EL (cell line): Measurements from ENCODE around the gene SEMA4D.
A peak's percentile ranks its signal among the peaks of the same experiment; 100 is the strongest.

Source experiments
- DNase-seq: peaks from one replicate; pipeline ENCODE4 v3.0.0-alpha.2; 2016

Gene SEMA4D, protein sequence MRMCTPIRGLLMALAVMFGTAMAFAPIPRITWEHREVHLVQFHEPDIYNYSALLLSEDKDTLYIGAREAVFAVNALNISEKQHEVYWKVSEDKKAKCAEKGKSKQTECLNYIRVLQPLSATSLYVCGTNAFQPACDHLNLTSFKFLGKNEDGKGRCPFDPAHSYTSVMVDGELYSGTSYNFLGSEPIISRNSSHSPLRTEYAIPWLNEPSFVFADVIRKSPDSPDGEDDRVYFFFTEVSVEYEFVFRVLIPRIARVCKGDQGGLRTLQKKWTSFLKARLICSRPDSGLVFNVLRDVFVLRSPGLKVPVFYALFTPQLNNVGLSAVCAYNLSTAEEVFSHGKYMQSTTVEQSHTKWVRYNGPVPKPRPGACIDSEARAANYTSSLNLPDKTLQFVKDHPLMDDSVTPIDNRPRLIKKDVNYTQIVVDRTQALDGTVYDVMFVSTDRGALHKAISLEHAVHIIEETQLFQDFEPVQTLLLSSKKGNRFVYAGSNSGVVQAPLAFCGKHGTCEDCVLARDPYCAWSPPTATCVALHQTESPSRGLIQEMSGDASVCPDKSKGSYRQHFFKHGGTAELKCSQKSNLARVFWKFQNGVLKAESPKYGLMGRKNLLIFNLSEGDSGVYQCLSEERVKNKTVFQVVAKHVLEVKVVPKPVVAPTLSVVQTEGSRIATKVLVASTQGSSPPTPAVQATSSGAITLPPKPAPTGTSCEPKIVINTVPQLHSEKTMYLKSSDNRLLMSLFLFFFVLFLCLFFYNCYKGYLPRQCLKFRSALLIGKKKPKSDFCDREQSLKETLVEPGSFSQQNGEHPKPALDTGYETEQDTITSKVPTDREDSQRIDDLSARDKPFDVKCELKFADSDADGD

DNA sequence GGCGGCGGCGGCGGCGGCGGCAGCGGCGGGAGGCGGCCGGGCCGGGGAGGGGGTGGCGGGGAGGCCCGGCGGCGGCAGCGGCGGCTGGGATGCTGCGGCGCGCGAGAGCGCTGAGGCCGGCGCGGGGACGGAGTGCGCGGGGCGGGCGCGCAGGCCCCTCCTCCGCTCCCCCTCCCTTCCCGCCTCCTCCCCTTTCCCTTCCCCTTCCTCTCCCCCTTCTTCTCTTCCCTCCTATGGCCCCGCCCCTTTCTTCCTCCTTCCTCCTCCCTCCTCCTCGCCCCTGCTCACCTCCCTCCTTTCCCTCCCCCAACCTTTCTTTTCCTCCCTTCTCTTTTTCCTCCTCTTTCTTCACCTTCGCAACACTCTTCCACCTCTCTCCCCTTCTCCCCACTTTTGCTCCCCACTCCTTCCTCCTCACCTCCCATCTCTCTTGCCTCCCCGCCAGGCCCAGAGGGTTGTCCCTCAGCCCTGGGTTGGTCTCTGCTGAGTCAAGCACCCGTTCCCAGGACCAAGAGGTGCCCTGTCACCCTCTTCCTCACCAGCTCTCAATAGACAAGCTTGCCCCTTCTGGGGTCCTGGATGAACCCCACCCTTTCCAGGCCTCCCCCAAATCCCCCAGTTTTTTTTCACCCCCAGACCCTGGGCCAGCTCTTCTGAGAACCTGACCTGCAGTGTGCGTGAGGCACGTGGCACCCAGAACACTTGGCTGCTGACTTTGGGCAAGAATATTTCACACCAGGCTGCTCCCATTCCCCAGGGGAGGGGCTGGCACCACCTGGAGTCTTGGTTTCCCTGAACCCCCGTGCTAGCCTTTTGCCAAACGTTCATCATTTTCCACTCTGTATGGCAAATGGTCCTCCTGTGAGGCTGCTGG is at the start of gene SEMA4D:
Gene SEMA4D (minus strand): TSS at position 136 of the 874 bp plus-strand sequence. CDS start 92,657 bp downstream, outside the sequence.
- peak; percentile 64 for DNase-seq

DNA sequence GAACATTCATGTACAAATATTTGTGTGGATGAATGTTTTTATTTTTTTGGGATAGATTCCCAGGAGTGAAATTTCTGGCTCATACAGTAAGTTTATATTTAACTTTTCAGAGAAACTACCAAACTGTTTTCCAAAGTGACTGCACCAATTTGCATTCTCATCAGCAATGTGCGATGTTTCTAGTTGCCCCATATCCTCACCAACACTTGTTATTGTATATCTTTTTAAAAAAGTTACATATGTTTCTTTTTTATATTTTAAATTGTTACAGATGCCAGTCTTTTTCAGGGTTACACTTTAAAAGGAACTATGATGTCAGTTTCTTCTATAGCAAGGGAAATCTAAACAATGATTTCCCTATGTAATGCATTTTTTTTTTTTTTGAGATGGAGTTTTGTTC is 49.1 kb upstream of the SEMA4D start:
- no peak for DNase-seq

DNA sequence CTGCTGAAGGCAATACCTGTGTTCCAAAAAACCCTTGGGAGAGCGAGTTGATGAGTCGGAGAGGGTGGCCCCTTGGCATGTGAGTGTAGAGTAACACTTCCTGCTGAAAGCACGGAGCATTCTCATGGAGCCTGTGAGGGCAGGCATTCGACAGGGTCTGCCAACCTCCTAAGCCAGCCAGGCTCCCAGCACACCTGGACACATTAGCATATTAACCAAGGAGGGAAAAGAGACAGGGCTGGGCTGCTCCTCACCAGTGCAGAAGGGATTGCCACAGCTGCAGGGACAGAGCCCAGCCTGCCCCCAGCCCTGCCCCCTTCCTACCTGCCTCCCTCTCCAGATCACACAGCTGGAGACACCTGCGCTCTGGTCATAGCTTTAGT is 46.4 kb upstream of the SEMA4D start:
- DNase-seq = no peak

DNA sequence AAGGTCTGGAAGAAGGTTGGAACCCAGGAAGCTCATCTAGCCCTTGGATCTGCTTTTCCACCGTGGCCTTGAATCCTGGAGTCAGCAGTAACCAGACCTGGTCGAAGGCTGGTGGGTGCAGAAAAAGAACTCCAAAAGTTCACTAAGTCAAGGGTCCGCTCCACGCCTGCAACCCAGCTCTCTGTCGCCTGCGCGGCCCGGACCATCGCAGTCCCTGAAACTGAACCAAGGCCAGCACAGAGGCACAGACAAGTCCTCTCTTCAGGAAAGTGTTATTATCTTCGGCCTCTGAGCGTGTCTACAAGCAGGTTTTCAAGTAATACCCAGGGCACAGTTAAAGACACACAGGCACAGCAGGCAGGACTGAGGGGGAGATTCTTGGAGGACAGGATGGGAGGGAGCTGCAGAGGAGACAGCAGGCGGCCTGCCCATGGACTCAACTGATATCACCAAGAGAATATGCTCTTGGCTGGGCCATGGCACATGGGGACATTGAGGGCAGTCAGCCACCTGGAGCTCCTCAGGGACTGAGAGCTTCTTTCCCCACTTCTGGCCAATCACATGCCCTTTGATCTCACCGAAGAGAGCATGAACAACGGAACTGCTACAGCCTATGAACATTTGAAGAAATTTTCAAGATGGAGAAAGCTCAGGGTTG is 45.8 kb upstream of the SEMA4D start:
- no peak for DNase-seq

DNA sequence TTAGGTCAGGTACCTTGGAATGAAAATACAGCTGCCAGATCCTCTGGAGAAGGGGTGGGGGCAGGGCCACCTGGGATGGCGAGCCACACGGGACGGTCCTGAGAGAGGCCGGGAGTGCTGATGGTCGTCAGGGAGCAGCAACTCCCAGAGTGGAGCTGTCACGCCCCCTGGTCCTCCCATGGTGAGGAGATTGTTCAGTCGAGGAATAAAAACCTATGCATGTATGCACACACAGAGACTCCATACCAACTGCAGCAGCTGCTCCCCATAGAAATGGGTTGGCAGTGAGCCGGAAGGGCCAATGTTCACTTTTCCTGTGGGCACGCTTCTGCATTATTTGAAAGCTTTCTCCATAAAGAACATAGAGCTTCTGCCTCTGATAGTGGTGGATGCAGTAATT is 45.2 kb upstream of the SEMA4D start:
- no peak for DNase-seq

DNA sequence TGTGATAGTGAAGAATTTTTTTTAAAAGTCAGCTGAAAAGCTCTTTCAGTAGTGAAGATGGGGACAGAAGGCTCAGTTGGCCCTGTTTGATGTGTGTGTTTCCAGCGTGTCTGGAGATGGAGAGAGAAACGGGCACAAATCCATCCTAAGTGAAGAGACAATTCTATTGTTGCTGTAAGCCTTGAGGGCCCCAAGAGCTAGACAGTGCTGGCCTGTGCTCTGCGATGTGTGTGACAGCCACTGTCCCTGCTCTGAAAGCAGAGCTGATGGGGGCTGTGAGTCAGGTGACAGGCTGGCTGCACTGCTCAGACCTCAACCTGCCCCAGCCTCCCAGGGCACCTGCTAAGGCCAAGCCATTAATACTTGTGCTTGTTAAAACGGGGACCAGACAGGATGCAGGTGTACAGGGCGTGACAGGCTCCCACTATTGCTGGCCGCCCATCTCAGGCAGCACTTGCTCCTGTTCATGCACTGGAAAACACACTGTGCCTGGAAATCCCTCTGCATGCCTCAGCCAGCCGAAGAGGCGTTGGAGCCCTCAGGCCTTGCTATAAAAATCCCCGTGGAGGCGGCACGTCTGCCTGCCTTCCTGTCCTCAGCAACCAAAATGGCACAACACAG is 44.6 kb upstream of the SEMA4D start:
- no peak for DNase-seq

DNA sequence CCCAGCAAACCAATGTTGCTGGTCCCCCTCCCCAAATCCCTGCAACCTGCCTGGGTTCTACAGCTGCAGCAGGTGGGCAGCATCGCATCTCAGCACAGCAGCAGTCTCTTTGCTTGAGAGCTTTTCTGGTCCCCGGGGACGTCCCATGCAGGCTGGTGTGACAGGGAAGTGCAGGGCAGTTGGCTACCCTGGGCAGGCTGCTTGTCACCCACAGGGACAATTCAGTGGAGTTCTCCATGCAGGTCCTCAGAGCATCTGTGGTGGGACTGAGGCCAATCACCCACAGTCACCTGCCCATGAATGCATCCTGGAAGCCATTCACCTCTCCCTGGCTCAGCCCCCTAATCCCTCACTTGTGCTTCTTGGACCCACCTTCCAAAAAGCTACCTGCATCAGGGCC is 43.9 kb upstream of the SEMA4D start:
- no peak for DNase-seq

DNA sequence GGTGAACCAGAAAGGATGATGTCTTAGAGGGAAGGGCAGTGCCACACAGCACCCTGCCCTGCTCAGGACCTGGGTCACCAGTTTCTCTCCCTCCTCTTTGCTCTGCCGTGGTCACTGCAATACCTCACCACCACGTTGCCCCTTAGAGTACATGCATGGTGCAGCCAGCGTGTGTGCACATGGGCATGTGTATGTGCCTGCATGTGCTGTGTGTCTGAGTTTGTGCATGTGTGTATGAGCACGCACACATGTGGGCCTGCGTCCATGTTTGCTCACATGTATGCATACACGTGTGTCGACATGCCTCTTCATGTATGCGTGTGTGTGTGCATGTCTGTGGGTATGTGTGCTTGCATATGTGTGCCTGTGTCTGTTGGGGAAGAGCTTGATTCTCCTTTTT is 41.5 kb upstream of the SEMA4D start:
- DNase-seq = no peak

DNA sequence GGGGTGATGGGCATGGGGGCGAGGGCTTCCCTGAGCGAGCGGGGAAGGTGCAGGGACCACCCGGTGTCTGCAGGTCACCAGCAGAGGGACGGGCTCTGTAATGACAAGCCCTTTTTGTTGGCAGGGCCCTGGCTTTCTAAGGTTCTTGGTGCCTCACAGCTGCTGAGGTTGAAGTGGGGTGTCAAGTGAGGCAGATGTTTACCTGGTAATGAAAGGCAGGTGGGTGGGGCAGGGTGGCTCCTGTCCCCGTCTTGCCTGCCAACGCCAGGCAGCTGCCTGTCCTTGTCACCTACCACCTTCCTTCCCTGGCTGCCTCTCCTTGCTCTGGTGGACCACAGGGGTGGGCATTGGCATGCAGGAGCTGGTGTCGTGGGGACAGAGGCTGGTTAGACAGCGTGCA is 41.0 kb upstream of the SEMA4D start:
- DNase-seq = no peak

DNA sequence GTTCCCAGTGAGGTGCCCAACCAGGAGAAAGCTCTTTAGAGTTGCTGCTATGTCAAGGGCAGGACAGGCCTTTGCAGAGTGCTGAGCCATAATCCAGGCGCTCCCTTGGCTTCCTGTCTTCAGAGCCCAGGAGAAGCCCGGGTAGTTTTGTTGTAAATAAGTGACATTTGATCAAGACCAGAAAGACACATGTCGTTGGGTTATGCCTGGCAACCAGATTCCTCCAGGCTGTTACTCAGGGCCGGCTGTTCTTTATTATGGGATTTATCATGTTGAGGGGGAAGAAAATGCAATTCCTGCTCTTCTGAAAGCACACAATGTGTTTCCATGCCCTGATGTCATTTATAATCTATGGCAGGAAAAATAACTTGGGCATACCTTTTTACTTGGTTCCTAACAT is 39.3 kb upstream of the SEMA4D start:
- no peak for DNase-seq

DNA sequence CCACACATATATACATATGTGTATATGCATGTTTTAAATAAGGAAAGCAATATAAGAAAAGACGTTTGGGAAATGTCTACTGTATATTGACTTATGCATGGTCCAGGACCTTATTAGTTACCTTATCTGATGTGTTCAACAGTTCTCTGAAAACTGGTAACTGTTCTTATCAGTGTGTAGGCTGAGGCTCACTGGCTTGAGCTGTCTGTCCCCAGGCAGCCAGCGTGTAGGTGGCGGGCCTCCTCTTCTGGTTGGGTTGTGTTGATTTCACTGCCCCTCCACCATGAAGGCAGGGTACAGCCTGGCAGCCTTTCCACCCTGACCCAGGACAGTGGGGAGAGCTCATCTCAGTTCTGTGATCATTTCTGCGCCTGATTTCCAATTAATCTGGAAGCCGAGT is 38.7 kb upstream of the SEMA4D start:
- no peak for DNase-seq

DNA sequence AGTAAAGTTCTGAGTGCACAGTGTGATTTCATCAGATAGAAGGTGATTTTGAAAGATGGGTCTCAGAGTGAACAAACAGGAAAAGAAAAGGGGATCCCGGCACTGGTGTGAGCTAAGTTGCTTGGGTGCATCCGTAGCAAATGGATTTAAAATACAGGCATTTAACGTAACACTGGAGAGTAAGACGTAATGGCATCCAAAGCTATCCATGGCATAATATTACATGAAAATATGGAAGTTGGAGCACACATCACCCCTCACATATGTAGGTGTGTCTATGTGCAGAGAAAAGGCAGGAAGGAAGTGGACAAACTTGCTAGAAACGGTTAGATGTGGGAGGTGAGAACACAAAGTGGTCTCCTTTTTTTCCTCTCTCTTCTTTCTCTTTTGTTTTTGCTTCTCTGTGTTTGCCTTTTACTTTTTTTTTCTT is 38.2 kb upstream of the SEMA4D start:
- DNase-seq = no peak

DNA sequence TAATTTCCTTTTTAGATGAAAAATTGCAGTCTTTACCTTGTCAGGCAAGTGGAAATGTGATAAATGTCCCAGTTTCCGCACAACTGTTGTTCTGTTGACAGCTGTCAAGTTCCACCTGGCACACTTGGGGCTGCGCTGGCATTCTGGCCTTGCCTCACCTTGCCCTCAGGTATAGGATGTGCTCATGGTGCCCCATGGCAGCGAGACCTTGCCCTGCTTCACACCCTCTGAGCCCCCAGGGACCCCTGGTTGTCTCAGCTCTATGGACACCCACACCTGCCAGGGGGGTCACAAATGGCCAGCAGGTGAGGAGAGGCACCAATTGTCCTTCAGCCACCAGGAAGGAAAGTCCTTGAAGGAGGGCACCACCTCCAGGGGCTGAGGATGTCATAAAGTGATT is 37.5 kb upstream of the SEMA4D start:
- no peak for DNase-seq

DNA sequence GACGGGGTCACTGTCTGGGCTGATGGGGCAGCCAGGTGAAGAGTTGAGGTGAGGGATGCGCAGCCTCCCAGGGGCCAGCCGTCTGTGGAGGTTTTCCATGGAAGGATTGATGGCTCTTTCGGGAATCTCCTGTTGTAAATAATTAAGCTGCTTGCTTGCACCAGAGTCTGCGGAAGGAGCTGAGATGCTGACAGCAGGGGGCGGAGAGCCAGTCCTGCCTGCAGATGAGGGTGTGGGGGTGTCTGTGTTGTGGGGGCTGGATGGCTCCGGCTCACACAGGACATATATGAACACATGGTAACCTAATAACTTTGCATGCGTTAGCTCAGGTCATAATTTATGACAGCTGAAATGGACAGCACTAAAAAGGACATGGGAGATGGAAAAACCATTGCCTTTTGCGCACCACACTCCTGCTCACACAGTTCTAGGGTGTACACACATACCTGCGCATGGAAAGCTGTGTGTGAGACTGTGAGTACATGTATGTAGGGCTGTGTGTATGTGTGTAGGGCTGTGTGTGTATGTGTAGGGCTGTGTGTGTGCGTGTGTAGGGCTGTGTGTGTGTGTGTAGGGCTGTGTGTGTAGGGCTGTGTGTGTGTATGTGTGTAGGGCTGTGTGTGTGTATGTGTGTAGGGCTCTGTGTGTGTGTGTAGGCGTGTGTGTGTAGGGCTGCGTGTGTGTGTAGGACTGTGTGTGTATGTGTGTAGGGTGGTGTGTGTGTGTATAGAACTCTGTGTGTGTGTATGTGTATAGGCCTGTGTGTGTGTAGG is 36.8 kb upstream of the SEMA4D start:
- no peak for DNase-seq

DNA sequence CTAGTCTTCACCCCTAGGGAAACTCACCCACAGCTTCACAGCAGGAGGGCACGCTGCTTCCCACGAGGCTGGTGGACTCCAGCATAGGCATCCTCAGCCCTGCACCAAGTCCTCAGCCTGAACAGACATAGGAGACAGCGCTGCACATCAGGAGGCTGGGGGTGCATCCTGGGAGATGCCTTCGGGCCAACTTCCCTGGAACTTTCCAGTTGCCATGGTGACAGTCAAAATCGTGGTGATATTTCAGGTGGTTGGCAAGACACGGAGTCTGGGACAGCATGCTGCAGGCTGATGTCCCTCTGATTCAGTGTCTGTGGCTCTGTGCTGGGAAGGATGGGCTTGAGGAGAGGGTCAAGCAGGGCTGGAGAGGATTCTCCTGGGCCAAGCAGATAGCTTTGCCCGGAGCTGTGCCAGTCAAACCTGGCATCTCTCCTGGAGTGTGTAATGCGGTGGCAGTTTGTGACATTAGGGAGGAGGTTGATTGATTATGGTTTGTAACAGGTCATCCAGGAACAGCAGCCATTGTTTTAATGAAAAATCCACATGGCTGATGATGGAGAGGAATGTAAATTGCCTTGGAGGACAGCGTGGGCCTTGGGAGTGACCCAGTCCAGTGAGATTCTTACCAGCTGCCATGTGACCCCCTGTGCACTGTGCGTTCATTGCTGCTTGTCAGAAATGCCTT is 35.6 kb upstream of the SEMA4D start:
- no peak for DNase-seq

DNA sequence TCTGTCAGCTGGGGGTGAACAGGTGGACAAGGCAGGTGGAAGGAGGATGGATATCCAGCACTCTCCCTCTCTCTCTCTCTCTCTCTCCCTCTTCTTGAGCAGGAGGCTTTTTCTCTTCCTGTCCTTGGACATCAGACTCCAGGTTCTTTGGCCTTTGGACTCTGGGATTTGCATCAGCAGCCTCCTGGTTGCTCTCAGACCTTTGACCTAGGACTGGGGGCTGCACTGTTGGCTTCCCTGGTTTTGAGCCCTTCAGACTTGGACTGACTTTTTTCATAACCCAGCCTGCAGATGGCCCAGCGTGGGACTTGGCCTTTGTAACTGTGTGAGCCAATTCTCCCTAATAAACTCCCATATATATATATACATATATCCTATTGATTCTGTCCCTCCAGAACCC is 35.0 kb upstream of the SEMA4D start:
- no peak for DNase-seq

DNA sequence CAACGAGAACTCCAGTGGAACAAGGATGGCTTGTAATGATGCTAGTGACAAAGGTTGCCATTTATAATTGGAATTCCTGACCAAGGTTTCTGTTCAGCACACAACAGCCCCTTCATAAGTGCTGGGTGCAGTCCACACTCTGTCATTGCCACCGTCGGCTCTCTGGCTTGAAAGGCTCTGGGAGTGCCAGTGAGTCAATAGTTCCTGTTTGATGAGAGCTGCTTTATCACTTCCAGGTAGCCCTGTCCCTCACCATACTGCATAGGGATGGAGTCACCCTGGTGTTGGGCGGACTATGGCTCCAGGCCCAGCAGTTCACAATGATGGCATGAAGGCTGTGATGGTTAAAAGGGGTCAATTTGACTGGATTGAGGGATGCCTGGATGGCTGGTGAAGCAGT is 34.6 kb upstream of the SEMA4D start:
- no peak for DNase-seq

DNA sequence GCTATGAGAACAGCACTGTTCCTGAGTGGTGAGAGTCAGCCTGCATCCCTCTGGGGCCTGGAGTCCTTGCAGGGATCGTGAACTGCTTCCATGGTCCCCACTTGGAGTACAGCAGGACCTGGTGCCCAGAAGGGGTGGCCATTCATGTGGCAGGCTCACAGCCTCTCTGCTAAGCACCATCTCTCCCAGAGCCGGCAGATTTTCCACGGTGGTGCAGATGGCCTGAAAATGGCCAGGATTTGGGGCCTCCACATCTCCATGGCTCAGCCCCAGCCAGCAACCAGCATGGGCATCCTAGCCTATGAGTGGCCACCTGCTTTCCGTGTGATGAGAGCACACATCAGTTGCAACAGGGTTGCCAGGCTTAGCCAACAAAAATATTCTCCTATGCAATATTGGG is 33.9 kb upstream of the SEMA4D start:
- DNase-seq = no peak

DNA sequence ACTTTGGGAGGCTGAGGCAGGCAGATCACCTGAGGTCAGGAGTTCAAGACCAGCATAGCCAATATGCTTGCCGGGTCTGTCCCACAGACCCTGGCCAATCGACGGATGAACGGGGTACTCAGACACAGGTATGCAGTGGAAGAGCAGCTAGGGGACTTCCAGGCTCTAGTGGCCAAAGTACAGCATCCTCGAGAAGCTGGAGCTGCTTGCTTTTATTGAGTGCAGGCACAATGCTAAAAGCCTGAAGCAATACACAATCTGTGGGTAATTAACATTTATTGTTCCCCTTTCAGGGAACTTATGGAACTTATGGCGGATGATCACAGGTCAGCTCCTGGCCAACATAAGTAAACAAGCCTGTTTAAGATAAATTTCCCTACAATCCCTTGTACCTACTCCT is 32.8 kb upstream of the SEMA4D start:
- no peak for DNase-seq

DNA sequence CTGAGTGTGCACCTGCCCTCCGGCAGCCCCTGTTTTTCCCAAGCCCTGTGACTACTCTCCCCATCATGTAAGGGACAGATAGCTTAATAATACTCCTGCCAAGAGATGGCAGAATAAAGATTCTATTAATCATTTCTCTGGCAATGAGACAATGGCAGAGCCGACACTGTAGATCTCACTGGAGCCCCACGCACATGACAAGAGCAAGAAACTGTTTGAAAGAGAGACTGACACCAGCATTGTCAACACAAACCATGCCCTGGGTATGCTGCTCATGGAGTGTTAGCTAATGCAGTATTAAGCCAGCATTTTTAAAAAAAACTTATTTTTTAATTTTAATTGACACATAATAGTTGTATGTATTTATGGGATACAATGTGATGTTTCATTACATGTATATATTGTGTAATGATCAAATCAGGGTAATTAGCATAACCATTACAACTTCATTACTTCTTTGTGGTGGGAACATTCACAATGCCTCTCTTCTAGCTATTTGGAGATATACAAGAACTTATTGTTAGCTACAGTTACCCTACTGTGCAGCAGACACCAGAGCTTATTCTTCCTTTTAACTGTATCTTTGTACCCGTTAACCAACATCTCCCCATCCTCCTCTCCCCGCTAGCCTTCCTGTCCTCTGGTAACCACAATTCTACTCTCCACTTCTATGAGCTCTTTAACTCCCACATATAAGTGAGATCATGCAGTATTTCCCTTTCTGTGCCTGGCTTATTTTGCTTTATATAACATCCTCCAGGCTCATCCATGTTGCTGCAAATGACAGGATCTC is 31.5 kb upstream of the SEMA4D start:
- DNase-seq = no peak
